CD4-positive, alpha-beta T cell treated with Interferon gamma for 1 hour (primary cell): ENCODE data around the gene CSF3R.

Experiments
- DNase-seq: peaks from one replicate; pipeline ENCODE4 v3.0.0-alpha.2; 2020

Gene CSF3R

DNA sequence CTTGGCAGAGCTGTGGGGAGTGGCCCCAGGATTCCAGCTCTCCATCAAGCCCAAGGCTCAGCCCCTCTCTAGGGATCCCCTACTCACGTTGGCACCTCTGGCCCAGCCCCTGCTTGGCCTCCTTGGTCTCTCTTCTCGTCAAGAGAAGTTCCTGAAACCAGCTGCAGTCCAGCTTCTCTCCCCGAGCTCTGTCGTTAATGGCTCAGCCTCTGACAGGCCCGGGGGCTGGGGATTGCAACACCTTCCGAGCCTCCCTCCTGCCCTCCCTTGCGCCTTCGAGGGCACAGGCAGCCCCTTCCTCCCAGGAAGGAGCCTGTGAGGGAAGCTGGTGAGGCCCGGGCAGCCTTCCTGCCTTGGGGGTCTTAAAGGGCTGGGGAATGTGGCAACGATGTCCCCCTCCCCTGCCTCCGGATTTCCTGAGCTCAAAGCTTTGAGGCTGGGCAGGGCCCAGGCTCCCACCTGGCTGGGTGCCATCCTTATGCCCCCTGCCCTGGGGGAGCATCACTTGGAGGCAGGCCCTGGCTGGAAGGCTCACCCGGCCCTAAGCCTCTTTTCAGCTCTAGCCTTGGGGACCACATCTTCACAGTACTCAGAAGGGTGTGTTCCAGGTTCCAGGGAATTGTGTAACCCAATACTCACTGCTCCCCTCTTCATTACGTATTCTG is at the start of gene CSF3R:
CSF3R (minus strand) TSS at position 190 of the 665 bp plus-strand sequence. CDS start 3,417 bp downstream, outside the sequence.
- DNase-seq, result peak; percentile 26

DNA sequence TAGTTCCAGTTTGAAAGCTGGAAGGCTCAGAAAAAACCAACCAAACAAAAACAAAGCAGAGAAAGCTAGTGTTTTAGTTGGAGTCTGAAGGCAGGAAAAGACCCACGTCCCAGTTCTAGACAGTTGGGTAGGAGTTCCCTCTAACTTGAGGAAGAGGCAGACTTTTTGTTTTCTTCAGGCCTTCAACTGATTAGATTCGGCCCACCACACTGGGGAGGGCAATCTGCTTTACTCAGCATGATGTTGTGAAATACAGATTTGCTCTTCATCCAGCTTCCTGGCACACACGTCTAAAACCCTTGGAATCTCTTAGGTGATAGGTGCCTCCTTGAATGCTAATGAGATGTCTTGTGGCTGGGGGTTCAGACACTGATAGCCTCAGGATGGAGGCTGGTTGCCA is 49.1 kb upstream of the CSF3R start:
- DNase-seq, result no peak

- DNase-seq, result no peak
Observed at GRCh38 chr1:36530791-36531190, 48.1 kb upstream of the CSF3R start.

DNA sequence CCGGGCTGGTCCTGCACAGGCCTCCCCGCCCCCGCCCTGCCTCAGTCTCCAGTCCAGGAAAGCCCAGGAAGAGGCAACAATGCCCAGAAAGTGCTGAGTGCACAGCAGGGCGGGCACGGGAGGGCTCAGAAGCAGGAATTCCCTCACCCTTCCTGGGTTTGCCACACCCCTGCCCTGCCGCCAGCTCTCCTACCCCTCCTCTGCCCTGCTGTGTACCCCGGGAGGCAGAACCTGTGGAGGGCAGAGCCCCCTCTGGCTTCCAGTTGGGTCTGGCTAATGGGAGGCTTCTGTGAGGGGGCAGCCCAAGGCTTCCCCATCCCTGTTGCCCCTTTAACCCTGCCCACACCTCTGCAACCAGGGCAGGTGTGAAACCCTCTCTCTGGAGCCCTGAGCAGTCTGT is 47.5 kb upstream of the CSF3R start:
- DNase-seq, result no peak

DNA sequence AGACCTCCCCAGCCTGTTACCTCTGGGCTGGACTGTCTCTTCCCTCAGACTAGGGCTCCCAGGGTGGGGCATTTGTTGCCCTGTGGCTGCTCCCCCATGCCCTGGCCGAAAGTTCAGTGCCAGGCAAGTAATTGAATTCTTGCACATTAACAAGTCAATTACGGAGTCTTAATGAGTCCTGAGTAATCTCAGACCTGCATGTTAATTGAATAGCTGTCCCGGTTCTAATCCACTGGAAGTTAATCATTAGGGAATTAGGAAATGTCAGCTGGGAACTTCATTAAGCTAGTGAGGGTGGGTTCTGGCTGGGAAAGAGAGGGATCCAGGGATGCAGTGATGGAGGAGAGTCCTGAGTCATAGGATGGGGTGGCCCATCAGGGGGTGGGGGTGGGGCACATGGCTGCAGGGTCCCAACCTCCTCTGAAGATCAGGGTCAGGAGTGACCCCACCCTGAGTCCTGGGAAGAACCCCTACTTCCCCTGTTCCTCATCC is 47.1 kb upstream of the CSF3R start:
- DNase-seq, result no peak

DNA sequence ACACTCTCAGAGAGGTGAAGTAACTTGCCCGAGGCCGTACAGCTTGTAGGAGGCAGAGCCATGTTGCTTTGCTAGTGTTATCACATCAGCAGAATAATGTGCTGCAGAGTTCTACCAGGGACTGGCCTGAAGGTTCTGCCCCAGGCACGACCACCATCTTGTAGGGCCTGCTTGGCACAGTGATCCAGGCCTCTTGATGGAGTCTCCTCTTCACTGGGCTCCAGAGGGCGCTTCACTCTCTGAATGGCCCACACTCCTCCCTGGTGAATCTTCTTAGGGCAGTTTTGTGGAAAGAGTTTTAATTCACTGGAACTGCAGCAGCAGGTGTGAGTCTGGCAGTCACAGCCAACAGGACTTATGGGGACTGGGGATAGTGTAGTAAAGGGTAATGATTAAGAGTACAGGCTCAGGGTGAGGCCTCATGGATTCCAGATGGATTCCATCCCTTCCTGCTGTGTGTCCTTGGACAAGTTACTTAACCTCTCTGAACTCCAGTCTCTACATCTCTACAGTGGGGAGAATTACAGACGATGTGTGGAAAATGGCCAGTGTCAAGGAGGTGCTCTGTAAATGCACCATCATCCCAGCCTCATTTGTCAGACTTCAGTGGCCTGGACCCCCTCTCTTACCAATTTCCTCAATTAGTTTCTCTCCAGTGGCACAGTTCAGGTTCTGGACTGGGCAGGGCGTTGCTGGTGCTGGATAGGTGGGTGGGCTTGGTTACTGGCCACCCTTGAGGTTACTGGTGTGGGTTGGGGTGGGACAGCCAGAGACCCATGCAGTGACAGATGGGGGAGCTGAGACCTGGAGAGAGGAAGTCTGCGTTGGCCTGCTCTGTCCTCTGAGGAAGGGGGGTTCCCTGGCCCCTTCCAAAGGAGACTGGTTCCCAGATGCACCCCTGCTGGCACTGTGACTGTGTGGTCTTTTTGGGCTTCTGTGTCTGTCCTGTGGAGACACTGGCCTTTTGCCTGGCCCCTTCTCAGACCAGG is 45.9 kb upstream of the CSF3R start:
- DNase-seq, result no peak

DNA sequence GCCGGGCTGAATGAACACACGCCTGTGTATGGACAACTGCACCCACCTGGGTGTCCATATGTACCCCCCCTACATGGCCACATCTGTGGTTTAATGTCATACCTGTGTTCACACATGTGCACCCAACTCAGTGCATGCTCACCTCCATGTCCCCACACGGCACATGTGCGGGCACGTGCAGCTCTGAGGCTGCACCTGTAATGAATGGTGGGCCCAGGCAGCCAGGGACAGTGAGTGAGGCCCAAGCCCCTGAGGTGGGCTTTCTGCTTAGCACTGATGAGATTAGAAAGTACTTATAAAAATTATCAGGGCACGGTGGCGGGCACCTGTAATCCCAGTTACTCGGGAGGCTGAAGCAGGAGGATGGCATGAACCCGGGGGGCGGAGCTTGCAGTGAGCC is 42.5 kb upstream of the CSF3R start:
- no peak for DNase-seq

GRCh38 chr1:36524359-36525062 is 41.8 kb upstream of the CSF3R start:
- no peak for DNase-seq

- DNase-seq, result no peak
Observed at GRCh38 chr1:36523850-36524249, 41.1 kb upstream of the CSF3R start.

- DNase-seq, result no peak
Observed at GRCh38 chr1:36523230-36523495, 40.5 kb upstream of the CSF3R start.

DNA sequence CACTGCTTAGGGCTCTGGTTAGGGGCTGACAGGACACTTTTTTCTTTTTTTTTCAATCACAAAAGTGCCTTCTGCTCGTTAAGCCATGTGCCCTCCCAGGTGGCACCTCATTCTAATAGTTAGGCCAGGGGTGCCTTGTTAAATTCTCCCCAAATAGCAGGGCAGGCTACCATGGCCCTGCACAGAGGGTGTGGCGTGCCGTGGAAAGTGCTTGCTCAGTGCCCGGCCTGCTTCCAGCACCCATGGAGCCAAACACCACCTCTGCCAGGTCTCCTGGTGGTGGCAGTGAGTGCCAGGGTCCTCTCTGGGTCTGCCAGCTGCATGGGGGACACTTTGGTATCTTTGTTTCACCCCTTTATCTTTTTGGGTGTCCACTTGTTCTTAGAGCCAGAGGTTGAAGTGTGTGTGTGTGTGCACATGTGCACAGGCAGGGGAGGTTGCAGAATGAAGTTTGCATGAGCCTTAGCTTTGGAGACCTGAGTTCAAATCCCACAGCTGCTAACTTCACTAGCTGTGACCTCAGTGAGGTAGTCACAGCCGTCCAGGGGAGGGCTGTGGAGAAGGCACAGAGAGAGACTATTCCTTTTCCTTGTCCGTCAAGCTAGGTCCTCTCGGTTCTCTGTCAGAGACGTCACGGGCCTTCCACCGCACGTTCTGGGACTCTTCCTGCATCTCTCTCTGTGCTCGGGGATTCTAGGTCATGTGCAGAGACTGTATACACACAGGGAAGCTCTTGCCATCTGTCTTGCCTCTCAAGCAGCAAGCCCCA is 39.9 kb upstream of the CSF3R start:
- DNase-seq, result no peak

GRCh38 chr1:36522021-36522420 is 39.3 kb upstream of the CSF3R start:
- no peak for DNase-seq

DNA sequence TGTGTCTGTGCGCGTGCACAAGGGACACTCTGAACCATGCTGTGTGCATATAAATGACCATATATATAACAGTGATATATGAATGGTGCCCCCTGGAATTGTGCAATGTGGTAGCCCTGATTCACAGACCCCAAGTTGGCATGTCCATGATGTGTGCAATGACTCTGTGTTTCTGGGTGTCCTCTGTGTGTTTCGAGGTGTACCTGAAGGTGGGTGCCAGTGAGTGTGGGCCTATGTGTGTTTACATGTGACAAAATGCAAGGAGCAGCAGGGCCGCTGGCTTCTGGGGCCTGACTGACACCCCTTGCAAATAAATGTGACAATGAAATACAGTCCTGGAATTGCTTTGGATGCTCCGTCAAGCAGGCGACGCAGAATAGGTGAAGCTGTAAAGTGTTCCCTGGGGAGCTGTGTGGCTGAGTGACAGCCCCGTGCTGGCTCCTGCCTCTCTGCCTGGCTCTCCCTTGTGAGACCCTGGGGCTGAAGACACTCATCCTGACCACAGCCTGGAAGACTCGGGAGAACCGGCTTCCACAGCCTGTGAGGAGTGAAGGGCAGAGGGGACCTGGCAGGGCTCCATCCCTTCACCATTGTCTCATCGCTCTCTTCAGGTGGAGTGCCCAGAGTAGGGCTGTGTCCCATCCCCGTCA is 38.2 kb upstream of the CSF3R start:
- no peak for DNase-seq

- no peak for DNase-seq
Observed at GRCh38 chr1:36520056-36520455, 37.3 kb upstream of the CSF3R start.

- DNase-seq, result no peak
Observed at GRCh38 chr1:36517011-36517771, 34.5 kb upstream of the CSF3R start.

GRCh38 chr1:36516372-36517010 is 33.8 kb upstream of the CSF3R start:
- peak; percentile 25 for DNase-seq

- DNase-seq, result no peak
Observed at GRCh38 chr1:36515315-36516138, 32.8 kb upstream of the CSF3R start.

DNA sequence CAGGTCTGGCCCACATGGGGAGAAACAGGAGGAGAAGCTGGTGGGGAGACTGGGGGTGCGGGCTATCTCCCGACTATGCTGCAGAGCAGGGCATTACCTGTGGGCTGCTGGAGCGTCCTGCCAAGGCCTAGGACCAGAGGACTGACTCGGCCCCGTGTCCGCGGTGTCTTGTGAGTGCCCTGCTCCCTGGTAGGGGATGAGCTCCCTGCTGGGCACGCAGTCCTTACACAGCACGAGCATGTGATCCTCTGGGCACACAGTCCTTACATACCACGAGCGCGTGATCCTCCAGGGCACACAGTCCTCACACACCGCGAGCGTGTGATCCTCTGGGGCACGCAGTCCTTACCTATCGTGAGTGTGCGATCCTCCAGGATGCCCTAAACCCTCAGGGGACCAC is 31.8 kb upstream of the CSF3R start:
- no peak for DNase-seq

GRCh38 chr1:36513676-36514473 is 31.2 kb upstream of the CSF3R start:
- DNase-seq, result no peak
